Lower lobe of right lung (tissue), 2 donors: Measurements from ENCODE around the gene IFNL4. TPM values are rescaled to one million over a fixed set of nuclear protein-coding genes. Genes with fewer than 3 reads are reported as not detected.
"Not testable (repeated sequence)": the region's sequence is repeated elsewhere in the genome, so short reads cannot be mapped to it uniquely, and the experiment has no call there.

Source experiments
- ATAC-seq, 2 donors: fragments of 200-7000 bp; cut with Tn5 transposase; one replicate each; pipeline ENCODE4 v1.9.1; 2020 to 2022; ENCODE audit warnings: mild to moderate bottlenecking in 2 of 2, moderate library complexity in 2 of 2
- DNase-seq: peaks from one replicate; pipeline ENCODE4 v3.0.0-alpha.2; 2020
- H3K27ac ChIP-seq: fragments of 200-600 bp; one replicate; pipeline ENCODE4 v1.8.0; 2022
- H3K27me3 ChIP-seq: fragments of 200-600 bp; one replicate; pipeline ENCODE4 v1.8.0; 2022; ENCODE audit warnings: low read depth
- H3K36me3 ChIP-seq: fragments of 200-600 bp; one replicate; pipeline ENCODE4 v1.8.0; 2022; ENCODE audit warnings: mild to moderate bottlenecking
- H3K4me1 ChIP-seq: fragments of 200-600 bp; one replicate; pipeline ENCODE4 v1.8.0; 2022
- H3K4me3 ChIP-seq: fragments of 200-600 bp; one replicate; pipeline ENCODE4 v1.8.0; 2022; ENCODE audit warnings: mild to moderate bottlenecking
- H3K9me3 ChIP-seq: fragments of 200-600 bp; one replicate; pipeline ENCODE4 v1.8.0; 2022
- CTCF ChIP-seq: fragments of 200-600 bp; IDR thresholded peaks from one replicate; pipeline ENCODE4 v1.8.0; 2022; ENCODE audit warnings: antibody characterized with exemption, mild to moderate bottlenecking
- intact Hi-C: fragments of 100-400 bp; cut with DNase I; formaldehyde crosslinking; loops from one replicate; pipeline ENCODE4 v1.11.0; 2022
- total RNA-seq: library from RNA; stranded (reverse); fragmentation: NEBNext Ultra II Directional; extraction: Animal tissue kit (Norgen Biotek cat#: 25700); gene quantifications from one replicate; pipeline ENCODE4 v1.2.1, GENCODE V29; 2021
- donor health status: DM: no; HTN: yes; CAD: no; lungs with severe emphysema.

The IFNL4 gene
- total RNA-seq, 1 donor from 2014 or later: not detected

GRCh38 chr19:39284032-39284431, 35.4 kb upstream of the IFNL4 start:
- peaks cover 9% of the 10 kb centered on the region for H3K9me3 ChIP-seq
- no peaks in the 10 kb centered on the region for H3K4me1 ChIP-seq
- intact Hi-C loops: no loop called here
- H3K27me3 ChIP-seq: no peaks in the 10 kb centered on the region
- DNase-seq: no peak
- TF ChIP-seq CTCF: no peak
- no peak for ATAC-seq
- H3K27ac ChIP-seq: no peak overlapping the region
- H3K4me3 ChIP-seq: no peak overlapping the region
- no peaks in the 10 kb centered on the region for H3K36me3 ChIP-seq

GRCh38 chr19:39282021-39282420, 33.4 kb upstream of the IFNL4 start:
- Histone ChIP-seq H3K27ac (no peak overlapping the region), H3K36me3 (no peaks in the 10 kb centered on the region), H3K4me3 (no peak overlapping the region), H3K27me3 (no peaks in the 10 kb centered on the region), H3K9me3 (peaks cover 9% of the 10 kb centered on the region), H3K4me1 (no peaks in the 10 kb centered on the region)
- DNase-seq (no peak), ATAC-seq (no peak)
- no peak for TF ChIP-seq CTCF
- intact Hi-C loops: no loop called here

- Histone ChIP-seq H3K4me1 (no peaks in the 10 kb centered on the region), H3K4me3 (no peak overlapping the region), H3K36me3 (no peaks in the 10 kb centered on the region), H3K9me3 (peaks cover 4% of the 10 kb centered on the region), H3K27ac (no peak overlapping the region), H3K27me3 (no peaks in the 10 kb centered on the region)
- DNase-seq: no peak
- ATAC-seq: peak; percentile 87 to 88
- intact Hi-C loops: no loop called here
- TF ChIP-seq CTCF: no peak
Measured at GRCh38 chr19:39277598-39277997, 28.9 kb upstream of the IFNL4 start.

GRCh38 chr19:39276740-39277139, 28.1 kb upstream of the IFNL4 start:
- H3K27ac ChIP-seq: no peak overlapping the region
- no peak overlapping the region for H3K4me3 ChIP-seq
- H3K4me1 ChIP-seq: no peaks in the 10 kb centered on the region
- no peak for ATAC-seq
- no peaks in the 10 kb centered on the region for H3K36me3 ChIP-seq
- intact Hi-C loops: no loop called here
- no peaks in the 10 kb centered on the region for H3K27me3 ChIP-seq
- no peak for TF ChIP-seq CTCF
- H3K9me3 ChIP-seq: peaks cover 1% of the 10 kb centered on the region
- DNase-seq: no peak

GRCh38 chr19:39275578-39275977, 26.9 kb upstream of the IFNL4 start:
- H3K27me3 ChIP-seq: peaks cover under 1% of the 10 kb centered on the region
- no peak for DNase-seq
- H3K36me3 ChIP-seq: no peaks in the 10 kb centered on the region
- no peaks in the 10 kb centered on the region for H3K4me1 ChIP-seq
- no peak for TF ChIP-seq CTCF
- ATAC-seq: no peak
- H3K27ac ChIP-seq: no peak overlapping the region
- H3K4me3 ChIP-seq: no peak overlapping the region
- H3K9me3 ChIP-seq: no peaks in the 10 kb centered on the region
- intact Hi-C loops: no loop called here

GRCh38 chr19:39273859-39274258, 25.2 kb upstream of the IFNL4 start:
- ATAC-seq, H3K4me1 ChIP-seq, DNase-seq, H3K9me3 ChIP-seq, intact Hi-C loops, H3K4me3 ChIP-seq, H3K27me3 ChIP-seq, H3K36me3 ChIP-seq, H3K27ac ChIP-seq: not testable (repeated sequence)
